UCSD-AML1 (cell line): ENCODE results near the gene CA5B.
"Not testable (repeated sequence)": the region's sequence is repeated elsewhere in the genome, so short reads cannot be mapped to it uniquely, and the experiment has no call there.

Experiments
- DNase-seq: peaks from one replicate; lab custom pipeline; 2025; ENCODE audit not compliant: unreplicated experiment; lab: John Stamatoyannopoulos, UW

The CA5B gene

DNA sequence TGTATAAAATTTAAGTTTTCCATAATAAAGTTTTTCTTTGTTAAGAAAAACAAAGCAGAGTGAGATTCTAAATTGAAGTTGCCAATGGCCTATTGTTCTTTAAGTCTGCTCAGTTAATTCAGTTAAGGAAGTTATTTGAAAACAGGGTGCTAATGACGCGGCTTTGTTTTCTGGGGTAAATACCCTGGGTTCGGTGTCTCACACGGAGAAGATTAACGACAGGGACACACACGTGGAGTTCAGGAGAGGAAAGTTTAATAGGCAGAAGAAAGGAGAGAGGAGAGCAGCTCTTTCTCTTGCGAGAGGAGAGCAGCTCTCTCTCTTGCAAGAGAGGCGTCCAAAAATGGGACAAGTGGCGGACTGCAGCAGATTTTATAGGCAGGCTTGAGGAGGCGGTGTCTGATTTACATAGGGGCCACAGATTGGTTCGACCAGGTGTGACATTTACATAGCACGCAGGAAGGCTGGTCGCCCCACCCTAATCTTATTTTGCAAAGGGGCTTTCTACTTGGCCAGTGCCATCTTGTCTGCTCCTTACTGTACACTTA lies 9.6 kb downstream of the CA5B start:
- no peak for DNase-seq

DNA sequence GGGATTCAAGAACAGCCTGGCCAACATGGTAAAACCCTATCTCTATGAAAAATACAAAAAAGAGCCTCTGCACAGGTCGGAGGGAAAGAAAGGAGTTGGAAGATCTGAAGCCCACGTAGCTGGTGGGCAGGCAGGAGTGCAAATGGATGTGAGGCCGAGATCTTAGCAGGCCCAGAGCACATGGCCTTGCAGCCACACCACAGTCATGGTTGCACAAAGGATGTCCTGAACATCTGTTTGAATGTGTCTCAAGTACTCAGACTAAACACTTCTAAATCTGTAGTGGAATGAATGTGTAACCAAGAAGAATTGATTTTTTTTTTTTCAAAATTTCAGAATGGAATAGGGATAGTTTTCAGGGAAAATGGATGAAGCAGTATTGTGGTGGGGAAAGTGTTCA lies 10.8 kb downstream of the CA5B start:
- DNase-seq: no peak

DNA sequence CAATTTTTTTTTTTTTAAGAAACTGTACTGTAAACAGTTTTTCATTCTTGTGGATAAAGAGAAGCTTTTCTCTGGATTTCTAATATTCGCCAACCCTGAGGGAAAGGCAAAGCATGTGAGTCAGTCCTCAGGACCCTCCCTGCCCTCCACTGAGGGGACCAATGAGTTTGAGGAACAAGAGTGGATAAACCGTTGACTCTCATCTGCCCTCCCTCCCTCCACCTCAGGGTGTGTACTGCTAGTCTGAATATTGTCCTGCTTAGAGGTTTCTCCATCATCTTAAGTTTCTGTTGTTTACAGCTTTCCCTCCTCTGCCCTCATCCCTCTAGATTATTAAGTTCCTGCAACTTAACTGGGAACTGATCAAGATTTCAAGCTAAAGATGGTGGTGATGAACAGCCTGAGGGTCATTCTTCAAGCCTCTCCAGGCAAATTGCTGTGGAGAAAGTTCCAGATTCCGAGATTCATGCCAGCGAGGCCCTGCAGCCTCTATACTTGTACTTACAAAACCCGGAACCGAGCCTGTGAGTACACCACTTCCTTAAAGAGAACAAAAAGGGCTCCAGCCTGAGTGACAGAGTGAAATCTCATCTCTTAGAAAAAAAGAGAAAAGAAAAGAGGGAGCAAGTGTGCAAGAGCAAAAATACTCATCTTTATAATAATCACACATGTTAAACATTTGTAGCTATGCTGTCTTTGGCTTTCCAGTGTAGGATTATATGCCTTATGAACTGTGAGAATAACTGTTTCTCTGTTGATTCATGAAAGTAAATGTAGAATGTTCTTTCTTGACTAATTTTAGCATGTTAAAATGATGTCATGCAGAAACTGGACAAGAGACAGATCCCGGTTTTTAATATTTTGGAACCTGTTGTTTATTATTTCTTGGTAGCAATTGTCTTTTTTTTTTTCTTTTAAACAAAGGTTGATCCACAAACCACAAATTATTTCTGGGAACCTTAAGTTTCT lies 11.9 kb downstream of the CA5B start:
- DNase-seq: no peak

DNA sequence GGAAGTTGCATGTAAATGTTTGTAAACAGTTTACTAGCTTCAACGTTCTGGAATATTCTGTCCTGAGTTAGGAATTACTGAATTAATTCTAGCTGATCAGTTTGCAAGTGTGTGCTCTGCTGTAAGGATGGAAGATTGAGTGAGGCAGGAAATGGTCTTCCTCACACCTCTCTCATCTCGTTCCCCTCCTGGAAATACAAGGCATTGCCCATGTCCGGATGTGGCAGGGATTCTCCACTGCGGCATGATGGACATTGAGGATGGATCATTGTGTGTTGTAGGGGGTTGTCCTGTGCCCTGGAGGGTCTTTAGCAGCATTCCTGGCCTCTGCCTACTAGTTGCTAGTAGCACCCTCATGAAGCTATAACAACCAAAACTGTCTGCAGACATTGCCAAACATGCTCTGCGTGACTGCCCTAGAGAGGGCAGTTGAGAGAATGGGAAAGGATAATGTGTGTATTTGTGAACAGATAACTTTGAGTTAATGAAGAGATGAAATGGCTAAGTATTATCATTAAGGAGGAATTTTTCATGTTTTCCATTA lies 12.6 kb downstream of the CA5B start:
- no peak for DNase-seq

DNA sequence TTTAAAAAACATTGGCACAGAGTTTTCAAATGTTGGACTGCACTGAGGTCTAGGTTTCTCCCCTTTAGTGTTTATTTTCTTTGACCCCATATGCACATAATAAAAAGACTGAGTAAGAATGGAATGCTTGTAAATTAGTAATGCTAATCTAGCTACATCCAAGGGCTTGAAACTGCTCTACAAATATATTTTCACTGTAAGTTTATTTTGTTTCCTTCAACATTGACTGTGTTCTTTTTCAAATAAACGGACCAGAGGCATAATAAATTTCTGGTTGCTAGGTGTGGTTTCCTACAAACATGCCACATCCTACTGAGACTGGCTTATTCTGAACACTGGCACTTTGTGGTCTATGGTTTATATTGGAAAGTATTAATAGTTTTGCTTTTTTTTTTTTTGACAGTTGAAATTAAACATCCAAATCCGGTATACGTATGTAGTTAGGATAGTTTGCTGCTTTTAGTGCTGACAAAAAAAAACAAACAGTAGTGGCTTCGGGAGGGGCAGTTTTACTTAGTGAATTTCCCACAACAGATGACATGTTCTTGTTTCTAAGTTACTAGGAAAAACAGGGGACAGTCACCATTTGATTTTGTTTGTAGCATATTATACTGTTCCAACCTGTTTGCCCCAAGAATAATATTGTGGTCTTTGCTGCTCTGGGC lies 13.2 kb downstream of the CA5B start:
- no peak for DNase-seq

- no peak for DNase-seq
These were observed 17.0 kb downstream of the CA5B start for GRCh38 chrX:15755091-15755490.

- DNase-seq: no peak
These were observed 20.1 kb downstream of the CA5B start for GRCh38 chrX:15758140-15758539.

- DNase-seq: not testable (repeated sequence)
These were observed 21.8 kb downstream of the CA5B start for GRCh38 chrX:15759886-15760285.

- peak; percentile 11 for DNase-seq
These were observed 23.6 kb downstream of the CA5B start for GRCh38 chrX:15761564-15762191.

- DNase-seq: no peak
These were observed 31.4 kb downstream of the CA5B start for GRCh38 chrX:15769300-15769954.

- DNase-seq: no peak
These were observed 44.1 kb downstream of the CA5B start for GRCh38 chrX:15781961-15782699.

- DNase-seq: no peak
These were observed 47.2 kb downstream of the CA5B start for GRCh38 chrX:15785176-15785750.

GRCh38 chrX:15786915-15787314 lies 48.8 kb downstream of the CA5B start:
- no peak for DNase-seq

DNA sequence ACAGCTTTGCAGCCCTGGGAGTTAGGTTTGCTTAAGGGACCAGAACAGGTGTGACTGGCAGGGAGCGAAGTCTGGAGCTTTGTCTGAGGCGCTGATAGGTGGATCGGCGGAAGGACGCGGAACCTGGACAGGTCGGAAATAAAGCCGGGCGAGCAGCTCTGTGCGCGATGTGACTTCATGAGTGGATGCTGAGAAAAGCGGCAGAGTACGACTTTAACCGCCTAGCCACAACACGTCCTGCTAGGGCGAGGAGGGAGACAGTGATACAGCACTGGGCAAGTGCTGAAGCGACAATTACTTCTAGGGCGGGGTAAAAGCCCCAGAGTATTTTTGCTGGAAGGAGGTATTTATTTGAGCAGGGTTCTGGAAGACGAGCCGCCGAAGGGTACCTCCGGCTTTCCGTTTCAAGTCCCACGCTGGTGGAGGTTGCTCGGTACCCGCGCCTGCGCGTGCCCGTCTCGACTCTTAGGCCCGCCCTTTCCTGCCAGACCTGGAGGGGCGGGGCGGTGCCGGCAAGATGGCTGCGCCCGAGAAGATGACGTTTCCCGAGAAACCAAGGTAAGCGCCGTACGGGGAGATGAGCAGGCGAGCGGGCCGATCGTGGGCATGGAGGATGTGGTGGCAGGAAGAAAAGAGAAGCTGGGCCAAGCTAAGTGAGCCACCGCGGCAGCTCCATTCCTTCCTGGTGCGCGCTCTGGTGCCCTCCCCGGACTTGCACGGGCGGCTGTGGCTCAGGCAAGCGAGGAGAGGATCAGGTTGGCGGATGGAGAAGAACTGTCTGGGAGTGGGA lies 52.1 kb downstream of the CA5B start, which contains the start of gene ZRSR2:
Gene ZRSR2 (plus strand): TSS at position 506 of the 790 bp plus-strand sequence. CDS start 12 bp downstream, at position 518.
- peak; percentile 87 for DNase-seq

- no peak for DNase-seq
These were observed 52.8 kb downstream of the CA5B start for GRCh38 chrX:15790769-15791290.

GRCh38 chrX:15797707-15798106 lies 59.6 kb downstream of the CA5B start:
- DNase-seq: no peak

DNA sequence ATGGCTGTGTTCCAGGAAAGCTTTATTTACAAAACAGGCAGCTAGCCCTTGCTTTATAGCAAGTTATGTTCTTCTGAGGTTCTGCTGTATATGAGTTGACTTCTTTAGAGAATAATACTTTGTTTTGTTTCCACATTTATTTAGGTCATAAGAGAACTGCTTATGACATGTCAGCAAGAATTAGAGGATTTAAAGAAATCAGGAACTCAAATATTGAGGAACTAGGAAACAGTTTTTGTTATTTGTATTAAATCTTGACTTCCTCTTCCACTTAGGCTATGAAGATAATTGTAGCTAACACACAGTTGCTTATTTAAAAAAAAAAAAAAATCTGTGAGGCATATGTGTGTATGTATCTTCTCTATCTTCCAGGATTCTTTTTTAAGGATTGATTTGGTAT lies 66.5 kb downstream of the CA5B start:
- no peak for DNase-seq

- no peak for DNase-seq
These were observed 70.2 kb downstream of the CA5B start for GRCh38 chrX:15808254-15808653.
